Motor neuron (in vitro differentiated cells): ENCODE data around the gene PCDH9. TPM values are rescaled to one million over a fixed set of nuclear protein-coding genes. Genes with fewer than 3 reads are reported as not detected.

Experiments
- ATAC-seq, 8 experiments: fragments of 200-7000 bp; cut with Tn5 transposase; replicated peaks in 6 of 8; 2 replicates each; pipeline ENCODE4 v1.8.0; 2021; ENCODE audit warnings: mild to moderate bottlenecking in 8 of 8, moderate library complexity in 8 of 8
- H3K27ac ChIP-seq, 2 donors: fragments of 250-450 bp; sonication (Bioruptor Pico); 2 replicates each; pipeline ENCODE4 v1.9.0; 2021; ENCODE audit warnings: antibody characterized with exemption in 2 of 2, mild to moderate bottlenecking in 2 of 2, moderate library complexity in 1 of 2
- H3K4me1 ChIP-seq, 2 donors: fragments of 250-450 bp; sonication (Bioruptor Pico); replicated peaks in 1 of 2; 2 replicates each; pipeline ENCODE4 v1.6.1; 2021; ENCODE audit warnings: antibody characterized with exemption in 2 of 2, mild to moderate bottlenecking in 2 of 2, moderate library complexity in 1 of 2
- H3K4me3 ChIP-seq, 5 donors: fragments of 250-450 bp; sonication (Bioruptor Pico); 2 replicates each; pipeline ENCODE4 v1.9.0; 2021; ENCODE audit warnings: antibody characterized with exemption in 5 of 5, mild to moderate bottlenecking in 5 of 5, moderate library complexity in 4 of 5
- whole genome bisulfite sequencing, 10 experiments: fragments of 450-650 bp; shearing (Covaris generic); methylation state at CpG; one replicate each; pipeline ENCODE4 v1.0.0; 2022; 5-methylcytosine and 5-hydroxymethylcytosine counted together
- in situ Hi-C, 9 experiments: fragments of 400-800 bp; cut with MboI; loops; one replicate each; pipeline ENCODE4 v1.15.0; 2021; ENCODE audit warnings: low sequenced_read_pairs in 9 of 9, low pct_unique_long_range_greater_than_20kb in 2 of 9; ENCODE audit not compliant: unreplicated experiment in 9 of 9
- total RNA-seq, 8 experiments: library from RNA; unstranded; fragments of 300-600 nt; gene quantifications; 2 replicates each; pipeline versions ENCODE4 v1.2.3 to v1.2.4, GENCODE V29; 2022

PCDH9 gene
- total RNA-seq, 8 experiments from 2014 or later: 0.51 to 201 (median 64.7) TPM

GRCh38 chr13:67017276-67017675, 212.9 kb downstream of the PCDH9 start:
- no peaks in the 10 kb centered on the region for H3K4me1 ChIP-seq
- no peak for ATAC-seq
- no peak overlapping the region for H3K4me3 ChIP-seq
- WGBS, 10 experiments: 0 to 100% (median 93%) methylated on average over 1 to 2 of the region's 2 CpGs
- H3K27ac ChIP-seq: no peak overlapping the region
- in situ Hi-C loops: no loop called here

GRCh38 chr13:67015976-67016600, 214.0 kb downstream of the PCDH9 start:
- H3K27ac ChIP-seq: no peak overlapping the region

GRCh38 chr13:67014399-67014798, 215.7 kb downstream of the PCDH9 start:
- no peak overlapping the region for H3K4me3 ChIP-seq
- 22 to 100% (median 91%) methylated on average over 1 of the region's 1 CpG; no CpG with 5 or more reads in 2 of the 10 experiments for WGBS, 10 experiments

More at GRCh38 chr13:67015976-67016600, 214.0 kb downstream of the PCDH9 start:
- H3K4me1 ChIP-seq: no peaks in the 10 kb centered on the region
- no peak overlapping the region for H3K4me3 ChIP-seq
- in situ Hi-C loops: no loop called here
- 8 to 100% (median 83%) methylated on average over 1 to 2 of the region's 2 CpGs; no CpG with 5 or more reads in 1 of the 10 experiments for WGBS, 10 experiments
- ATAC-seq: no peak

GRCh38 chr13:67013709-67014108, 216.4 kb downstream of the PCDH9 start:
- ATAC-seq: no peak
- in situ Hi-C loops: no loop called here
- 0 to 100% (median 87%) methylated on average over 1 to 2 of the region's 2 CpGs for WGBS, 10 experiments
- no peaks in the 10 kb centered on the region for H3K4me1 ChIP-seq
- no peak overlapping the region for H3K27ac ChIP-seq
- no peak overlapping the region for H3K4me3 ChIP-seq

More at GRCh38 chr13:67014399-67014798, 215.7 kb downstream of the PCDH9 start:
- in situ Hi-C loops: no loop called here
- Histone ChIP-seq H3K4me1 (no peaks in the 10 kb centered on the region), H3K27ac (no peak overlapping the region)
- ATAC-seq: no peak

- ATAC-seq: no peak
Observed at GRCh38 chr13:67008075-67008668, 222.0 kb downstream of the PCDH9 start.

GRCh38 chr13:67004511-67004910, 225.6 kb downstream of the PCDH9 start:
- ATAC-seq: no peak
- no peak overlapping the region for H3K4me3 ChIP-seq
- H3K4me1 ChIP-seq: no peaks in the 10 kb centered on the region
- no peak overlapping the region for H3K27ac ChIP-seq
- in situ Hi-C loops: no loop called here
- WGBS, 10 experiments: 0 to 100% (median 100%) methylated on average over 1 of the region's 1 CpG; no CpG with 5 or more reads in 4 of the 10 experiments

More at GRCh38 chr13:67008075-67008668, 222.0 kb downstream of the PCDH9 start:
- in situ Hi-C loops: no loop called here
- no peak overlapping the region for H3K4me3 ChIP-seq
- H3K4me1 ChIP-seq: no peaks in the 10 kb centered on the region
- no peak overlapping the region for H3K27ac ChIP-seq
- WGBS, 10 experiments: 43 to 100% (median 96%) methylated on average over 1 of the region's 1 CpG; no CpG with 5 or more reads in 2 of the 10 experiments

- 5 to 90% (median 58%) methylated on average over 2 to 7 of the region's 7 CpGs for WGBS, 10 experiments
- Histone ChIP-seq H3K4me3 (no peak overlapping the region), H3K4me1 (no peaks in the 10 kb centered on the region), H3K27ac (no peak overlapping the region)
- in situ Hi-C loops: no loop called here
- ATAC-seq: peak in 5 of 8 experiments; percentile 61 to 97 (median 88)
Observed at GRCh38 chr13:67003743-67004142, 226.4 kb downstream of the PCDH9 start.

GRCh38 chr13:67001363-67001762, 228.8 kb downstream of the PCDH9 start:
- no peak for ATAC-seq
- Histone ChIP-seq H3K27ac (no peak overlapping the region), H3K4me3 (no peak overlapping the region), H3K4me1 (no peaks in the 10 kb centered on the region)
- WGBS, 10 experiments: 44 to 100% (median 80%) methylated on average over 1 to 5 of the region's 5 CpGs; no CpG with 5 or more reads in 1 of the 10 experiments
- in situ Hi-C loops: no loop called here

- in situ Hi-C loops: no loop called here
- Histone ChIP-seq H3K4me3 (no peak overlapping the region), H3K4me1 (peaks cover 20 to 23% of the 10 kb centered on the region in 2 donors), H3K27ac (no peak overlapping the region)
- ATAC-seq: no peak
- WGBS, 10 experiments: 0 to 100% (median 96%) methylated on average over 1 of the region's 1 CpG
Observed at GRCh38 chr13:66996503-66996902, 233.6 kb downstream of the PCDH9 start.

- H3K4me1 ChIP-seq: peaks cover 20 to 23% of the 10 kb centered on the region in 2 donors
- peak overlapping the region in 1 of 5 donors; percentile 12 for H3K4me3 ChIP-seq
- ATAC-seq: peak in 5 of 8 experiments; percentile 16 to 76 (median 72)
- H3K27ac ChIP-seq: no peak overlapping the region
- in situ Hi-C loops: no loop called here
- WGBS, 10 experiments: 0 to 90% (median 11%) methylated on average over 1 to 5 of the region's 5 CpGs
Observed at GRCh38 chr13:66995203-66995611, 234.9 kb downstream of the PCDH9 start.

- H3K4me3 ChIP-seq: peak overlapping the region in 1 of 5 donors; percentile 12
- 0 to 70% (median 36%) methylated on average over 3 to 9 of the region's 9 CpGs for WGBS, 10 experiments
- in situ Hi-C loops: no loop called here
- H3K4me1 ChIP-seq: peaks cover 20 to 23% of the 10 kb centered on the region in 2 donors
- ATAC-seq: peak in 7 of 8 experiments; percentile 44 to 83 (median 56)
- H3K27ac ChIP-seq: no peak overlapping the region
Observed at GRCh38 chr13:66994517-66995202, 235.5 kb downstream of the PCDH9 start.

- H3K27ac ChIP-seq: no peak overlapping the region
- in situ Hi-C loops: no loop called here
- peak; percentile 69 to 99 (median 88) for ATAC-seq
- WGBS, 10 experiments: 10 to 72% (median 36%) methylated on average over 3 to 13 of the region's 13 CpGs
- peaks cover 20 to 23% of the 10 kb centered on the region in 2 donors for H3K4me1 ChIP-seq
- H3K4me3 ChIP-seq: peak overlapping the region in 1 of 5 donors; percentile 11
Observed at GRCh38 chr13:66994097-66994496, 236.0 kb downstream of the PCDH9 start.

GRCh38 chr13:66992719-66993118, 237.4 kb downstream of the PCDH9 start:
- Histone ChIP-seq H3K4me3 (no peak overlapping the region), H3K27ac (no peak overlapping the region), H3K4me1 (peaks cover 20 to 23% of the 10 kb centered on the region in 2 donors)
- 0 to 100% (median 69%) methylated on average over 1 to 2 of the region's 2 CpGs for WGBS, 10 experiments
- in situ Hi-C loops: no loop called here
- ATAC-seq: no peak
